ENCODE data around the gene PIGS. TPM values are rescaled to one million over a fixed set of nuclear protein-coding genes. Genes with fewer than 3 reads are reported as not detected.

Gene PIGS
- total and polyA plus RNA-seq, 9 of the 15 experiments (the other 6 are each of a cell fraction or from before 2014, with no cell fraction given): 47.5 to 138 (median 57.6) TPM

DNA sequence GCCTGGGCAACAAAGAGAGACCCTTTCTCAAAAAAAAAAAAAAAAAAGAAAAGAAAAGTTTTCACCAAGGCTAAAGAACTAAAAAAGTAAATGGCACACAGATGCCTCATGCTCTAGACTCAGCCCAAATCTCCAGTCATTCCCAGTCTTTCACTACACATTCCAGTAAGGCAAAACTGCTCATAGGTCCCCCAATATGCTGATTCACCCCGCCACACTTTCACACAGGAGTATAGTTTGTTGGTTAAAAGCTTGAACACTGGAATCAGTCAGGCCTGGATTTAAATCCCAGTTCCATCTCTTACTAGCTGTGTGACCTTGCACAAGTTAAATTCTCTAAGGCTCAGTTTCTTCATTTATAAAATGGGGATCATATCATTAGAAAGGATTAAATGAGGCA, 1.9 kb downstream of the PIGS start (continued):
- TF ChIP-seq ZBTB49 (CRISPR knock-in tag; IDR thresholded peaks at IDR 0.05; ENCODE audit: borderline replicate concordance): no peak
- no peak for TF ChIP-seq BRF2 (IDR thresholded peaks at IDR 0.05; ENCODE audit: borderline replicate concordance, insufficient read depth, insufficient read length)

DNA sequence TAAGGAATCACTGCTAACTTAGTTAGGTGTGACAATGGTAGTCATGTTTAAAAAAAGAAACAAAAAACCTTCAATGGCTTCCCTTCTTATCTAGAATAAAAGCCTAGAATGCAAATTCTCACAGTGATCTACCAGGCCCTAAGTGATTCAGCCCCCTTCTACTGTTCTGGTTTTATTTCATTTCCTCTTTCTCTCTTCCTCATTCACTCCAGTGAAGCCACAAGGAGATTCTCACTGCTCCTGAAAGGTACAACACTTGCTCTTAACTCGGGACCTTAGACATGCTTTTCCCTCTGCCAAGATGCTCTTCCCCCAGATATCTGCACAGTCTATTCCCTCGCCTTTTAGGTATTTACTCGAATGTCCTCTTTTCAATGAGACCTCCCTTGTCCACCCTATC, 3.7 kb downstream of the PIGS start:
- Histone ChIP-seq H4K20me1 (replicated peaks; ENCODE audit: control insufficient read depth, insufficient read depth, low read length) (no peaks in the 10 kb centered on the region), H3K27me3 (ENCODE audit: control insufficient read depth in 2 of 2, insufficient read depth in 2 of 2, low read length in 2 of 2) (no peaks in the 10 kb centered on the region), H3K79me2 (ENCODE audit: control insufficient read depth, insufficient read depth, low read length) (peaks cover 84% of the 10 kb centered on the region), H3K27ac (ENCODE audit: extremely low read depth, low read depth, low read length) (no peak overlapping the region; the same call in 2 of the 3 replicates), H3K4me2 (ENCODE audit: insufficient read depth, low read length) (peak overlapping the region; percentile 34), H3K9ac (ENCODE audit: insufficient read depth in 1 of 2, low read depth in 2 of 2, low read length in 2 of 2) (no peak overlapping the region), H3K9me3 (replicated peaks; ENCODE audit: control insufficient read depth, insufficient read depth, low read depth, low read length) (no peaks in the 10 kb centered on the region), H2AFZ (ENCODE audit: low read depth, low read length) (no peak overlapping the region), H3K36me3 (ENCODE audit: control insufficient read depth, insufficient read depth, low read length) (peaks cover 57% of the 10 kb centered on the region), H3K4me1 (replicated peaks in 1 of 2; ENCODE audit: control insufficient read depth in 2 of 2, insufficient read depth in 2 of 2, low read length in 2 of 2) (peaks cover 12 to 13% of the 10 kb centered on the region in 2 experiments; a peak in 4 of 5 replicates), H3K4me3 (no peak overlapping the region), H3K9me1 (ENCODE audit: control insufficient read depth, insufficient read depth, low read length) (no peaks in the 10 kb centered on the region)
- ChIA-PET POLR2A (interaction anchor here (0.6 kb wide), 1 partner anchor 157 kb away, joined by 3 read pairs; no protein-coding TSS in a partner anchor), CTCF (ENCODE audit: low intra/inter-chr PET ratio) (no interaction called here)
- BruUV-seq (replicated peaks): TSS peak; percentile 6
- in situ Hi-C loops (cut with MboI): no loop called here
- FAIRE-seq (no peak), DNase-seq (ENCODE audit: extremely low read depth in 1 of 4, low spot score in 3 of 4) (no peak), ATAC-seq (no peak)
- intact Hi-C loops (cut with micrococcal nuclease): no loop called here
- TF ChIP-seq SPI1 (IDR thresholded peaks at IDR 0.05; ENCODE audit: borderline replicate concordance, low read depth, low read length) (peak; percentile 81; the same call in 1 of the 2 replicates), RBM15 (IDR thresholded peaks at IDR 0.05; ENCODE audit: insufficient read depth, low read length) (no peak)
- 70% methylated on average over 3 of the region's 3 CpGs for WGBS (ENCODE audit: insufficient coverage, low coverage, missing lambda C conversion rate)
